ENCODE results near the gene GALNTL6.

Gene GALNTL6

DNA sequence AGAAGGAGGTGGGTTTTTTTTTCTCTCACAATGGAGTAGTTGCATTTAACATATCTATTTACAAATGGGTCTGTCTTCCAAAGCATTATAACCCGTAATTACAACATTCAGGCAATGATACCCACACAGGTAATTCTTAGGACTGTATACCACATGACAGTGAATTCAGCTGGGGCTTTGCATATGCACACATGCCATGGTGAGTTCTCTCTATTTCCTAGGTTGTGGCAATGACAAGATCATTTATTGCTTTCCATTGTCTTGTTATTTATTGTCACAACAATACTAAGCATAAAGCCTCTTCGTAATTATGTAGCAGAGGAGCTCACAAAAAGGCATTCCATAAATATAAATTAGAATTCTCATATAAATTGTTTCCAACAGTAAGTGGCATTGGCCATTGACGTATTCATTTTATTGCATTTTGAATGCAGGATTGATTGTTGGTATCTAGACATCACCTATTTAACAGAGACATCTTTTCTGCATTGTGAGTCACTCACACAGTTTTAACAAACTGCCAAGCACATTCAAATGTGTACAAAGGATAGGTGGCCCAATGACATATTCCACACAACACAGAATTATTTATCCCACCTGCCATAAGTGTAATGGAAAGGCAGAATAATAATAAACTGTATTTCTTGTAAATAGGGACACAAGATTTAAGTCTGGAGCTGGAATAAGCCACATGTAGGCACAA, 964.7 kb downstream of the GALNTL6 start:
- peaks cover 8% of the 10 kb centered on the region for H3K27me3 Mint-ChIP-seq (ENCODE audit: low read depth, poor library complexity)
- H3K4me3 Mint-ChIP-seq = no peak overlapping the region
- no peak for DNase-seq
- TF ChIP-seq, protein P1, sequence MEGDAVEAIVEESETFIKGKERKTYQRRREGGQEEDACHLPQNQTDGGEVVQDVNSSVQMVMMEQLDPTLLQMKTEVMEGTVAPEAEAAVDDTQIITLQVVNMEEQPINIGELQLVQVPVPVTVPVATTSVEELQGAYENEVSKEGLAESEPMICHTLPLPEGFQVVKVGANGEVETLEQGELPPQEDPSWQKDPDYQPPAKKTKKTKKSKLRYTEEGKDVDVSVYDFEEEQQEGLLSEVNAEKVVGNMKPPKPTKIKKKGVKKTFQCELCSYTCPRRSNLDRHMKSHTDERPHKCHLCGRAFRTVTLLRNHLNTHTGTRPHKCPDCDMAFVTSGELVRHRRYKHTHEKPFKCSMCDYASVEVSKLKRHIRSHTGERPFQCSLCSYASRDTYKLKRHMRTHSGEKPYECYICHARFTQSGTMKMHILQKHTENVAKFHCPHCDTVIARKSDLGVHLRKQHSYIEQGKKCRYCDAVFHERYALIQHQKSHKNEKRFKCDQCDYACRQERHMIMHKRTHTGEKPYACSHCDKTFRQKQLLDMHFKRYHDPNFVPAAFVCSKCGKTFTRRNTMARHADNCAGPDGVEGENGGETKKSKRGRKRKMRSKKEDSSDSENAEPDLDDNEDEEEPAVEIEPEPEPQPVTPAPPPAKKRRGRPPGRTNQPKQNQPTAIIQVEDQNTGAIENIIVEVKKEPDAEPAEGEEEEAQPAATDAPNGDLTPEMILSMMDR (IDR thresholded peaks at IDR 0.05) = no peak
- no peak overlapping the region for H3K27ac Mint-ChIP-seq
- H3K36me3 Mint-ChIP-seq (ENCODE audit: low read depth) = no peaks in the 10 kb centered on the region
- no peaks in the 10 kb centered on the region for H3K9me3 Mint-ChIP-seq
- peaks cover 25% of the 10 kb centered on the region for H3K4me1 Mint-ChIP-seq

DNA sequence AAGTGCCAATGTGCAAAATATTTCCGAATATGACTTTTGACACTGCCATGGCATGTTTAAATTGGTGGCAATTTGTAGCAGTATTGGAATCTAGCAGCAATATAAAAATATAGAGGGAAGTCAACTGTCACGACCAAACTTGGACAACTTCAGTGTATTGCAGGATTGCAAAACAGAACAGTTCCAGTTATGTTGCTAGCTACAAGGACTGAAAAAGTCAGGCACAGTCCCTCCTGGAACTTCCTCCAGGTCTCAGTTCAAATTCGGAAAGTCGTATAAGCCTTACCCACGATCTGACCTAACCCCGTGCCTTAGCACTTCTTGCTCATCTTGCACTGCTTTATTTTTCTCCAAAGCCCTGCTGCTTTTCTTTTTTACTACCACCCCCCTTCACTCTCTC, 965.4 kb downstream of the GALNTL6 start:
- H3K4me1 Mint-ChIP-seq = peaks cover 25% of the 10 kb centered on the region
- TF ChIP-seq, protein P1 (IDR thresholded peaks at IDR 0.05) = no peak
- H3K27me3 Mint-ChIP-seq (ENCODE audit: low read depth, poor library complexity) = peaks cover 8% of the 10 kb centered on the region
- peak overlapping the region; percentile 4 for H3K27ac Mint-ChIP-seq
- no peak overlapping the region for H3K4me3 Mint-ChIP-seq
- no peaks in the 10 kb centered on the region for H3K36me3 Mint-ChIP-seq (ENCODE audit: low read depth)
- no peaks in the 10 kb centered on the region for H3K9me3 Mint-ChIP-seq
- no peak for DNase-seq

DNA sequence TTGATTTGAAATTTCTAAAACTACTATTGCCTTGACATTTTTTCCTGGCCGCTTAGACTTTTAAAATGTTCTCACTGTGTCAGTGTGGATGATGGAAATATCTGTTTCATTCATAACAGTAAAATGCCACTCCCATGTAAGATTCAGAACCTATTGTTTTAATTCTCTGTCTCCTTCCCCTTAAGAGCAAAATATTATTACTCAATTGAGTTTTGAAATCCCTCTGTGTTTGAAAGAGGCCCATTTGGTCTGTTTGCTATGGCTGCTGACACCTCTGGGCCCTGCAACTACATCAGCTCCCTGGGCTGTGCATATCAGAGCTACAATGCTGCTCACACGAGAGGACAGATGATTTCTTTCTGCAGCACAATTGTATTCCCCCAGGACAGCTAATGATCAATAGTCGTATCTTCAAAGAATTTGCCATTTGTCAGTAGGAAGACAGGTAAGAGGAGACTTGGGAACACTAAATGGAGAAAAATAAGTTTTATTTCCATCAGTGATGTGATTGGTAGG, 967.4 kb downstream of the GALNTL6 start:
- Mint-ChIP-seq H3K4me1 (peaks cover 29% of the 10 kb centered on the region), H3K27ac (no peak overlapping the region), H3K36me3 (ENCODE audit: low read depth) (no peaks in the 10 kb centered on the region), H3K4me3 (no peak overlapping the region), H3K9me3 (no peaks in the 10 kb centered on the region), H3K27me3 (ENCODE audit: low read depth, poor library complexity) (peaks cover 7% of the 10 kb centered on the region)
- TF ChIP-seq, protein P1 (IDR thresholded peaks at IDR 0.05) = no peak
- DNase-seq = no peak

DNA sequence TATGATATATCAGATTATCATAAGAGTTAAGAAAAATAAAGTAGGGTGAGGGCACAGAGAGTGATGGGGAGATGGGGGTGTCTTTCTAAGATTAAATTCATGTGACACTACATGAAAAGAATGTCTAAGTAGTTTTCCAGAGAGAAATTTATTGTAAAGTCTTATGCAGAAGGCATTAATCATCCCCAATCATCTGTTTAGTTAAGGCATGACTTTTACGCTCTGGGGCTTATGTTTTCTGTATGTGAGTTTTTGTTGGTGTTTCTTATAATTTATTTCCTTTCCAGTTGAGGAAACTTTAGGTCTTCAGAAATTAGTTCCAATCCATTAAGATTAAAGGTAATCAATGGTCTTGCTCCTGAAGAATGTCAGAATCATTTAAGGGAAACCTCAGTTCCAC, 972.4 kb downstream of the GALNTL6 start:
- TF ChIP-seq, protein P1 (IDR thresholded peaks at IDR 0.05) = no peak
- Mint-ChIP-seq H3K27ac (no peak overlapping the region), H3K4me3 (no peak overlapping the region), H3K4me1 (peaks cover 30% of the 10 kb centered on the region), H3K9me3 (no peaks in the 10 kb centered on the region), H3K36me3 (ENCODE audit: low read depth) (no peaks in the 10 kb centered on the region), H3K27me3 (ENCODE audit: low read depth, poor library complexity) (no peaks in the 10 kb centered on the region)
- no peak for DNase-seq

DNA sequence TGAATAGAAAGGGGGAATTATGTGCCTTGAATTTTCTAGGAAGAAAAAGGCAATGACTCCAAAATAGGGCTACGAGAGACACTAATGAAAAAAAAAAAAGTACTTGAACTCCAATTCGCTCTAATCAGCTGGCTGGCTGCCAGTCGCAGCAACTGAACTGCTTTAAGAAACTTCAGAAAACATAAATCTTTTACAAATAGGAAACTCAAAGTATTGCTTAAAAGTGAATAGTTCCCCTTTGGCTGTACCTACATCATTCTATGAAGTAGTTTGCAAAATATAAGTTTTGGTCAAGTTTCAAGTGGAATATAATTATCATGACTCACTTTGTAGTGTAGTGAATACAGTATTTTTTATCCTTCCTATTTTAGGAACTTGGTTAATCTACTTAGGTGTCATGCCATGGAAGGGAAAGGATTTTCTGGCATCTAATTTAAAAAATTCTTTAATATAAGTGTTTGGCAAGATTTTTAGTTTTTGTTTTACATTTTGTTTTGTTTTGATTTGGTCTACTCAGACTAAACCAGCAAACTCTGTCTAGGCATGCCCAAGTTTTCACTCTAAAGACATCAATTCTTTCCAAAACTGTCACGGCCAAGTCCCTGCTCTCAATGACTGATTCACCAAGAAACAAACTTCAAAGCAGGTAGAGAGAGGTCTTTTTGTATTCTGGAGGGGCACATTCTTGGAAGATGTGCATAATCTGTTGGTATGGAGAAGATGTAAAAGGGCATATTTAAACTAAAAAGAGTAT, 973.0 kb downstream of the GALNTL6 start:
- Mint-ChIP-seq H3K4me1 (peaks cover 24% of the 10 kb centered on the region), H3K4me3 (no peak overlapping the region), H3K27me3 (ENCODE audit: low read depth, poor library complexity) (no peaks in the 10 kb centered on the region), H3K9me3 (no peaks in the 10 kb centered on the region), H3K27ac (peak overlapping the region; percentile 14), H3K36me3 (ENCODE audit: low read depth) (no peaks in the 10 kb centered on the region)
- TF ChIP-seq, protein P1 (IDR thresholded peaks at IDR 0.05) = no peak
- DNase-seq = no peak
